ENCODE measurements around the gene EXOC4.
"Not testable (repeated sequence)": the region's sequence is repeated elsewhere in the genome, so short reads cannot be mapped to it uniquely, and the experiment has no call there.

EXOC4 gene

GRCh38 chr7:134067164-134067563, 814.3 kb downstream of the EXOC4 start:
- no peak for DNase-seq

- no peak for DNase-seq
Measured at GRCh38 chr7:134068670-134069069, 815.8 kb downstream of the EXOC4 start.

- DNase-seq, result no peak
Measured at GRCh38 chr7:134069187-134069586, 816.3 kb downstream of the EXOC4 start.

- DNase-seq, result no peak
Measured at GRCh38 chr7:134070673-134071072, 817.8 kb downstream of the EXOC4 start.

GRCh38 chr7:134071355-134072331, 818.8 kb downstream of the EXOC4 start:
- DNase-seq, result no peak

- DNase-seq, result no peak
Measured at GRCh38 chr7:134073276-134073675, 820.4 kb downstream of the EXOC4 start.

GRCh38 chr7:134075799-134076198, 822.9 kb downstream of the EXOC4 start:
- DNase-seq, result no peak

- not testable (repeated sequence) for DNase-seq
Measured at GRCh38 chr7:134077560-134077959, 824.7 kb downstream of the EXOC4 start.

GRCh38 chr7:134078991-134079390, 826.1 kb downstream of the EXOC4 start:
- no peak for DNase-seq

- no peak for DNase-seq
Measured at GRCh38 chr7:134081695-134082094, 828.8 kb downstream of the EXOC4 start.

- DNase-seq, result no peak
Measured at GRCh38 chr7:134083766-134084487, 831.0 kb downstream of the EXOC4 start.

- DNase-seq, result no peak
Measured at GRCh38 chr7:134084488-134085144, 831.7 kb downstream of the EXOC4 start.

- DNase-seq, result no peak
Measured at GRCh38 chr7:134085311-134085710, 832.4 kb downstream of the EXOC4 start.

- DNase-seq, result no peak
Measured at GRCh38 chr7:134086998-134087735, 834.3 kb downstream of the EXOC4 start.

- no peak for DNase-seq
Measured at GRCh38 chr7:134088199-134088598, 835.3 kb downstream of the EXOC4 start.

GRCh38 chr7:134089446-134089845, 836.6 kb downstream of the EXOC4 start:
- DNase-seq, result no peak

GRCh38 chr7:134098072-134098471, 845.2 kb downstream of the EXOC4 start:
- no peak for DNase-seq

- no peak for DNase-seq
Measured at GRCh38 chr7:134101716-134102115, 848.8 kb downstream of the EXOC4 start.

GRCh38 chr7:134104166-134104565, 851.3 kb downstream of the EXOC4 start:
- no peak for DNase-seq

- DNase-seq, result no peak
Measured at GRCh38 chr7:134105841-134106240, 853.0 kb downstream of the EXOC4 start.

- DNase-seq, result no peak
Measured at GRCh38 chr7:134108802-134109201, 855.9 kb downstream of the EXOC4 start.

- DNase-seq, result no peak
Measured at GRCh38 chr7:134113655-134114054, 860.8 kb downstream of the EXOC4 start.

- no peak for DNase-seq
Measured at GRCh38 chr7:134114992-134115391, 862.1 kb downstream of the EXOC4 start.
